Tibial nerve (tissue), 4 donors: ENCODE results near the gene GALE. TPM values are rescaled to one million over a fixed set of nuclear protein-coding genes. Genes with fewer than 3 reads are reported as not detected.
A peak's percentile ranks its signal among the peaks of the same experiment; 100 is the strongest.
"Not testable (repeated sequence)": the region's sequence is repeated elsewhere in the genome, so short reads cannot be mapped to it uniquely, and the experiment has no call there.

Experiments
- DNase-seq, 2 donors: peaks; one replicate each; pipeline ENCODE4 v3.0.0-alpha.2; 2019; ENCODE audit warnings: low spot score in 2 of 2
- H3K27ac ChIP-seq, 4 donors: fragments of 200-600 bp; sonication (generic) in 3 of 4; one replicate each; pipeline ENCODE4 v1.5.1; 2017 to 2019; ENCODE audit warnings: mild to moderate bottlenecking in 1 of 4
- H3K27me3 ChIP-seq, 2 donors: fragments of 200-600 bp; sonication (generic) in 1 of 2; one replicate each; pipeline versions ENCODE4 v1.5.1 to v1.6.0; 2017 to 2019
- H3K36me3 ChIP-seq, 3 donors: fragments of 200-600 bp; sonication (generic); one replicate each; pipeline ENCODE4 v1.5.1; 2018 to 2019
- H3K4me1 ChIP-seq, 4 donors: fragments of 200-600 bp; sonication (generic) in 3 of 4; one replicate each; pipeline ENCODE4 v1.5.1; 2017 to 2019
- H3K4me3 ChIP-seq, 4 donors: fragments of 200-600 bp; sonication (generic) in 3 of 4; one replicate each; pipeline ENCODE4 v1.5.1; 2017 to 2019; ENCODE audit warnings: mild to moderate bottlenecking in 1 of 4, moderate library complexity in 1 of 4
- H3K9me3 ChIP-seq, 4 donors: fragments of 200-600 bp; sonication (generic) in 3 of 4; one replicate each; pipeline ENCODE4 v1.5.1; 2017 to 2019
- EP300 ChIP-seq, 2 donors: sonication (generic); formaldehyde crosslinking; IDR thresholded peaks; one replicate each; pipeline ENCODE4 v1.6.1; 2017; ENCODE audit warnings: antibody characterized with exemption in 2 of 2, mild to moderate bottlenecking in 1 of 2
- POLR2A ChIP-seq, 2 donors: fragments of 450-650 bp; IDR thresholded peaks; one replicate each; pipeline ENCODE4 v1.6.1; 2017; ENCODE audit warnings: antibody characterized with exemption in 2 of 2, mild to moderate bottlenecking in 2 of 2, moderate library complexity in 2 of 2
- WGBS, 2 donors: methylation state at CpG; one replicate each; pipeline ENCODE4 v1.1.5; 2018; 5-methylcytosine and 5-hydroxymethylcytosine counted together
- total RNA-seq, 4 donors: library from RNA; depleted of rRNA; stranded (reverse); fragments of >200 nt; gene quantifications; one replicate each; pipeline ENCODE4 v1.1.0, GENCODE V29; 2016
- TF ChIP-seq, protein P1 (sequence below), 5 experiments: fragments of 200-600 bp in 3 of 5; fragments of 450-650 bp in 2 of 5; sonication (generic) in 3 of 5; IDR thresholded peaks; one replicate each; pipeline ENCODE4 v1.5.1; 2016 to 2019; ENCODE audit warnings: antibody characterized with exemption in 5 of 5, mild to moderate bottlenecking in 3 of 5, moderate library complexity in 2 of 5

The GALE gene
- total RNA-seq, 4 donors from 2014 or later, result 12.6 to 21.6 (median 15.8) TPM

DNA sequence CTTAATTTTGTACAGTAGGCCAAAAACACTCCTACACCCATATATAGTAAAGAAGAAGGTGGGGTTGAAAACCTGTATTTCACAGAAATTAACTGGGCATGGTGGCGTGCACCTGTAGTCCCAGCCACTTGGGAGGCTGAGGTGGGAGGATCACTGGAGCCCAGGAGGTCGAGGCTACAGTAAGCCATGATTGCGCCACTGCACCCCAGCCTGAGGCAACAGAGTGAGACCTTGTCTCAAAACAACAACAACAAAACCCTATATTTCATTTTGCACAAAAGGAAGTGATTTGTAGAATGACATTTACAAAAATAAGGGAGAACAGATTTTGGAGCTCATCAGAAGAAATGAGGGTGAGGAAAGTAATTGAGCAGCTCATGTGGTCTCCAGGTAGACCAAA is 11.9 kb downstream of the GALE start:
- no peak for DNase-seq
- H3K36me3 ChIP-seq, result peaks cover 0 to 64% (median 14%) of the 10 kb centered on the region in 3 donors
- H3K27me3 ChIP-seq, result no peaks in the 10 kb centered on the region
- no peak overlapping the region for H3K4me3 ChIP-seq
- 94% methylated on average over 3 of the region's 3 CpGs for WGBS, 2 donors
- peaks cover 0 to 37% (median 19%) of the 10 kb centered on the region in 4 donors for H3K4me1 ChIP-seq
- no peak overlapping the region for H3K27ac ChIP-seq
- TF ChIP-seq POLR2A (IDR thresholded peaks at IDR 0.05), result no peak
- no peaks in the 10 kb centered on the region for H3K9me3 ChIP-seq

DNA sequence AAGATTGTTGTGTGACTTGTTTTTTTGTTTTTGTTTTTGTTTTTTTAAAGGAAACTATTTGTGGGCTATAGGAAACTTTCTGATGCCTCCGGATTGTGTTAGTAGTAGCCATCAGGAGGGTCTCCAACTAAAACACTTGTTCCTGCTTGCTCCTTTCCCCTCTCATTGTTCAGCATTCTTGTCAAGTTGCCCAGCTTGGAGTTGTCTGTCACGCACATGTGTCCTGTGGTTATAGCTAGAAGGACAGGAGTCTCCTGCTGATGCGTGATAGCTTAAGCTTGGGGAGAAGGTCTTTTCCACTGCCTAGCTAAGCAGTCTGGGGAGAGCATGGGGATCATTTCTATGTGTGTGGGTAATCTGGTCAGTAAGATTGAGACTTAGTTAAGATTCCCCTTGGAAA is 12.9 kb downstream of the GALE start:
- WGBS, 2 donors, result 90 to 92% methylated on average over 3 of the region's 3 CpGs
- no peak for DNase-seq
- Histone ChIP-seq H3K27ac (no peak overlapping the region), H3K4me3 (no peak overlapping the region), H3K27me3 (no peaks in the 10 kb centered on the region), H3K4me1 (peaks cover 0 to 28% (median 16%) of the 10 kb centered on the region in 4 donors), H3K9me3 (no peaks in the 10 kb centered on the region), H3K36me3 (peaks cover 0 to 62% (median 7%) of the 10 kb centered on the region in 3 donors)
- TF ChIP-seq EP300 (IDR thresholded peaks at IDR 0.05), result no peak
- no peak for TF ChIP-seq POLR2A (IDR thresholded peaks at IDR 0.05)
- TF ChIP-seq, protein P1, sequence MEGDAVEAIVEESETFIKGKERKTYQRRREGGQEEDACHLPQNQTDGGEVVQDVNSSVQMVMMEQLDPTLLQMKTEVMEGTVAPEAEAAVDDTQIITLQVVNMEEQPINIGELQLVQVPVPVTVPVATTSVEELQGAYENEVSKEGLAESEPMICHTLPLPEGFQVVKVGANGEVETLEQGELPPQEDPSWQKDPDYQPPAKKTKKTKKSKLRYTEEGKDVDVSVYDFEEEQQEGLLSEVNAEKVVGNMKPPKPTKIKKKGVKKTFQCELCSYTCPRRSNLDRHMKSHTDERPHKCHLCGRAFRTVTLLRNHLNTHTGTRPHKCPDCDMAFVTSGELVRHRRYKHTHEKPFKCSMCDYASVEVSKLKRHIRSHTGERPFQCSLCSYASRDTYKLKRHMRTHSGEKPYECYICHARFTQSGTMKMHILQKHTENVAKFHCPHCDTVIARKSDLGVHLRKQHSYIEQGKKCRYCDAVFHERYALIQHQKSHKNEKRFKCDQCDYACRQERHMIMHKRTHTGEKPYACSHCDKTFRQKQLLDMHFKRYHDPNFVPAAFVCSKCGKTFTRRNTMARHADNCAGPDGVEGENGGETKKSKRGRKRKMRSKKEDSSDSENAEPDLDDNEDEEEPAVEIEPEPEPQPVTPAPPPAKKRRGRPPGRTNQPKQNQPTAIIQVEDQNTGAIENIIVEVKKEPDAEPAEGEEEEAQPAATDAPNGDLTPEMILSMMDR (IDR thresholded peaks at IDR 0.05), result no peak

DNA sequence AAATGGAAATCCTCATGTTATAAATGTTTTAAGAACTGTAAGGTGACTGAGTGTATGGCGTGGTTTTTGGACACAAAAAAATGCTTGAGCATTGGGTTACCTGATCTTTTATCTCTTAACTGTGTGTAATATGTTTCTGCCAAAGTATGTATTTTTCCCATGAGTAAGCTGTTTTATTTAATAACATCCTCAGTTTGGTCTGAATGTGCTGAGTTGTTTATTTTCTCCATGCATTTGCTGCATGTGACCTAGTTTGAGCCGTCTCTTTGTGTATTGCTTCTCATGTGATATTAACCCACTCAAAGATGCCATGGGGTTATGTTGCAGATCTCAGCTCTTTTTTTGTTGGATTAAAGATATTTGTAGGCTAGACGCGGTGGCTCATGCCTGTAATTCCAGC is 15.7 kb downstream of the GALE start:
- peak overlapping the region in 2 of 4 donors; percentile 28 to 66 for H3K27ac ChIP-seq
- H3K4me1 ChIP-seq, result peaks cover 0 to 21% (median under 1%) of the 10 kb centered on the region in 4 donors
- no peaks in the 10 kb centered on the region for H3K27me3 ChIP-seq
- WGBS, 2 donors, result 69 to 80% methylated on average over 4 of the region's 4 CpGs
- H3K36me3 ChIP-seq, result peaks cover 0 to 86% (median 7%) of the 10 kb centered on the region in 3 donors
- no peak for DNase-seq
- no peaks in the 10 kb centered on the region for H3K9me3 ChIP-seq
- H3K4me3 ChIP-seq, result no peak overlapping the region
- TF ChIP-seq EP300 (IDR thresholded peaks at IDR 0.05), result peak in 1 of 2 donors; percentile 56
- TF ChIP-seq POLR2A (IDR thresholded peaks at IDR 0.05), result no peak
- TF ChIP-seq, protein P1 (IDR thresholded peaks at IDR 0.05), result no peak

DNA sequence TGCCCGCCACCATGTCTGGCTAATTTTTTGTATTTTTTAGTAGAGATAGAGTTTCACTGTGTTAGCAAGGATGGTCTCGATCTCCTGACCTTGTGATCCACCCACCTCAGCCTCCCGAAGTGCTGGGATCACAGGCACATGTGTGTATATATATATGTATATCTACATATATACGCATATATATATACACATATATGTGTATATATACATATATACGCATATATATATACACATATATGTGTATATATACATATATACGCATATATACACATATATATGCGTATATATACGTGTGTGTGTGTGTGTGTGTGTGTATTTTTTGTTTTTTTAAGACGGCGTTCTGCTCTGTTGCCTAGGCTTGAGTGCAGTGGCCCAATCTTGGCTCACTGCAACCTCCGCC is 17.4 kb downstream of the GALE start:
- H3K4me3 ChIP-seq, H3K27ac ChIP-seq, H3K9me3 ChIP-seq, DNase-seq, H3K27me3 ChIP-seq: not testable (repeated sequence)
- H3K36me3 ChIP-seq, result peaks cover 0 to 73% (median 7%) of the 10 kb centered on the region in 3 donors
- 92 to 93% methylated on average over 11 of the region's 11 CpGs for WGBS, 2 donors
- H3K4me1 ChIP-seq, result peaks cover 3 to 34% (median 9%) of the 10 kb centered on the region in 4 donors

DNA sequence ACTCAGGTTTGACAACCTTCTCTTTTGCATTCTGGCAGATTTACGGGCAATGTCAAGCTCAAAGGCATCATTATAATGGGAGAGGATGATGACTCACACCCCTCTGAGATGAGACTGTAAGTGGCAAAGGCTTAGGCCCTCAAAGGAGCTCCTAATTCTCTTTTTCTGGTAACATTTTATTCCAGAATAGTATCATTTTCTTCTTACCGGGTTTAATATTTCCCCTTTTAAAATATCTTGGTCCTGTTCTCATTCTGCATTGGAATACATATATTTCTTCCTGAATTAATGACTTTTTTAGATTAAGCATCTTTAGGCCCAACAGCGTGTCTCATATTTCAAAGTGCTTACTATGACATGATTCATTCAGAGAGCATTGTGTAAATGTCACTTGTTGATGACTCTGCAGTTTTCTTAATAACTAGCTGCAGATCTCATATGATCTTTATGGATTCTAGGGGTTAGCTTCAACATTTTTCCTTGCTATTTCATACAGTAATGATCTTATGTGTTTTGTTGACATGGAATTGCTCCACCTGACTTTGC is 20.7 kb downstream of the GALE start:
- Histone ChIP-seq H3K27me3 (no peaks in the 10 kb centered on the region), H3K36me3 (peaks cover 0 to 40% (median 0%) of the 10 kb centered on the region in 3 donors), H3K4me3 (no peak overlapping the region), H3K4me1 (peaks cover 3 to 52% (median 16%) of the 10 kb centered on the region in 4 donors), H3K9me3 (no peaks in the 10 kb centered on the region), H3K27ac (peak overlapping the region in 2 of 4 donors; percentile 24 to 95)
- DNase-seq, result no peak
- TF ChIP-seq, protein P1 (IDR thresholded peaks at IDR 0.05), result no peak
- TF ChIP-seq POLR2A (IDR thresholded peaks at IDR 0.05) (no peak), EP300 (IDR thresholded peaks at IDR 0.05) (no peak)
- WGBS, 2 donors, result 53 to 58% methylated on average over 3 of the region's 3 CpGs

DNA sequence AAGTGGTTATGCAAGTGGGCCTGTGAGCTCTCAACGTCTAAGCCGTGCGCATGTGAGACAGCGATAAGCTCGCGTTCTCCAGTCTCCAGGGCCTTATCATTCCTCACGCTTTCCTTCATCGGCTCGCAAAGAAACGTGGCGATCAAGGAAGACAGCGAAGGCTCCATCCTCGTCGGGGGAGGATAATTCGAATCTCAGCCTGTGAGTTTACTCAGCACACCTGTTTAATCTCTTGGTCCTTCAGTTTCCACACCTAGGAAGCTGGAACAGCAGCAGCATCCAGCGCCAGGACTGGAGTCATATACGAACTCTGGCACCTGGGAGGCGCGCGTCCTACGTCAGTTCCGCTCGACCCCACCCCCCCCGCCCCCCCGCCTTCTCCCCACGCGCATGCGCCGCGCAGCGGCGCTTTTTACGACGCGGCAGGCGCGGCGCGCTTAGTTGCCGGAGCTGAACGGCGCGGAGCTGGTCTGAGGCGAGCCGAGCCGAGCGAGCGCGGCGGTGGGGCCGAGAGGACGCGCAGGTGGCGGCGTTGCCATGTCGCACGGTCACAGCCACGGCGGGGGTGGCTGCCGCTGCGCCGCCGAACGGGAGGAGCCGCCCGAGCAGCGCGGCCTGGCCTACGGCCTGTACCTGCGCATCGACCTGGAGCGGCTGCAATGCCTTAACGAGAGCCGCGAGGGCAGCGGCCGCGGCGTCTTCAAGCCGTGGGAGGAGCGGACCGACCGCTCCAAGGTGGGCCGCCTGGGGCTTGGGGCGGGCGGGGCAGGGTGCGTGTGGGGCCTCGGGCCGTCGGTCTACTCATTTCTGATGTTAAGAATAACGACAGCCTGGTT is 22.4 kb downstream of the GALE start, which contains the start of gene PITHD1:
TSS of gene PITHD1 (plus strand) at position 440 of the 836 bp plus-strand sequence. CDS start at position 538, 98 bp downstream.
- Histone ChIP-seq H3K36me3 (peaks cover 0 to 27% (median 0%) of the 10 kb centered on the region in 3 donors), H3K9me3 (no peaks in the 10 kb centered on the region), H3K27ac (peak within 1 kb of the TSS; percentile 84 to 95 (median 90)), H3K4me1 (peaks cover 3 to 48% (median 16%) of the 10 kb centered on the region in 4 donors), H3K27me3 (no peaks in the 10 kb centered on the region), H3K4me3 (peak within 1 kb of the TSS; percentile 88 to 97 (median 96))
- TF ChIP-seq POLR2A (IDR thresholded peaks at IDR 0.05) (peak; percentile 63 to 87), EP300 (IDR thresholded peaks at IDR 0.05) (peak in 1 of 2 donors; percentile 84)
- TF ChIP-seq, protein P1 (IDR thresholded peaks at IDR 0.05), result no peak
- 0 to 1% methylated on average over 74 to 75 of the region's 91 CpGs for WGBS, 2 donors
- DNase-seq, result peak; percentile 58 to 59
